GM12878 (cell line): ENCODE data around the gene NDUFA5. TPM values are rescaled to one million over a fixed set of nuclear protein-coding genes. Genes with fewer than 3 reads are reported as not detected.
A peak's percentile ranks its signal among the peaks of the same experiment; 100 is the strongest.

Experiments used
- ASH2L ChIP-seq: fragments of 300-600, 200-600 bp; sonication (generic); IDR thresholded peaks from 2 replicates; pipeline ENCODE4 v1.6.1; 2017; ENCODE audit warnings: low read depth, mild to moderate bottlenecking, borderline replicate concordance
- BHLHE40 ChIP-seq, 2 experiments: fragments of 450-650 bp in 1 of 2; IDR thresholded peaks; 2 replicates each; pipeline ENCODE4 v1.6.1; 2011 to 2017; ENCODE audit warnings: low read depth in 2 of 2, borderline replicate concordance in 1 of 2, improper control_type of control experiment in 1 of 2, low read length in 1 of 2, mild to moderate bottlenecking in 1 of 2
- BMI1 ChIP-seq: fragments of 450-650 bp; IDR thresholded peaks from 2 replicates; pipeline ENCODE4 v1.6.1; 2016; ENCODE audit warnings: mild to moderate bottlenecking, moderate library complexity, borderline replicate concordance
- DPF2 ChIP-seq: fragments of 450-650 bp; IDR thresholded peaks from 2 replicates; pipeline ENCODE4 v1.6.1; 2017; ENCODE audit warnings: mild to moderate bottlenecking
- EP300 ChIP-seq, 2 experiments: fragments of 150-350 bp in 1 of 2; IDR thresholded peaks; 2 replicates each; pipeline ENCODE4 v1.6.1; 2011 to 2012; ENCODE audit warnings: low read depth in 2 of 2, low read length in 2 of 2, borderline replicate concordance in 1 of 2, improper control_type of control experiment in 1 of 2, inconsistent platforms in 1 of 2; ENCODE audit not compliant: control insufficient read depth in 1 of 2
- EZH2 ChIP-seq: IDR thresholded peaks from 2 replicates; pipeline ENCODE4 v1.6.1; 2012; ENCODE audit warnings: low read depth, mild to moderate bottlenecking, control low read depth, inconsistent platforms, low read length, borderline replicate concordance; ENCODE audit not compliant: control insufficient read depth
- FOS ChIP-seq: IDR thresholded peaks from 3 replicates; pipeline ENCODE4 v1.6.1; 2011; ENCODE audit warnings: borderline replicate concordance; ENCODE audit not compliant: insufficient read length; ENCODE audit errors: extremely low read depth
- FOXM1 ChIP-seq: IDR thresholded peaks from 2 replicates; pipeline ENCODE4 v1.6.1; 2012; ENCODE audit warnings: low read depth, mild to moderate bottlenecking, inconsistent platforms, low read length, moderate library complexity
- HDAC6 ChIP-seq: fragments of 200-600 bp; sonication (generic); IDR thresholded peaks from one replicate; pipeline ENCODE4 v1.8.0; 2017; ENCODE audit warnings: antibody characterized with exemption; ENCODE audit not compliant: unreplicated experiment
- KLF5 ChIP-seq: fragments of 450-650 bp; IDR thresholded peaks from 2 replicates; pipeline ENCODE4 v1.6.1; 2014; ENCODE audit warnings: mild to moderate bottlenecking; ENCODE audit not compliant: partially characterized antibody
- MTA3 ChIP-seq: IDR thresholded peaks from 2 replicates; pipeline ENCODE4 v1.6.1; 2012; ENCODE audit warnings: low read length, inconsistent platforms, borderline replicate concordance
- MYB ChIP-seq: fragments of 150-350 bp; IDR thresholded peaks from 2 replicates; pipeline ENCODE4 v1.6.1; 2014; ENCODE audit warnings: mild to moderate bottlenecking, low read depth, low read length, borderline replicate concordance
- NFYB ChIP-seq: IDR thresholded peaks from 2 replicates; pipeline ENCODE4 v1.6.1; 2011; ENCODE audit warnings: low read depth, mild to moderate bottlenecking, low read length, improper control_type of control experiment, moderate library complexity; ENCODE audit not compliant: insufficient read depth
- PAX8 ChIP-seq: fragments of 450-650 bp; IDR thresholded peaks from 2 replicates; pipeline ENCODE4 v1.6.1; 2017; ENCODE audit warnings: mild to moderate bottlenecking, moderate library complexity
- RBBP5 ChIP-seq: fragments of 200-600 bp; sonication (generic); conservative IDR thresholded peaks from 2 replicates; pipeline ENCODE4 v1.6.1; 2016
- SMC3 ChIP-seq: IDR thresholded peaks from 2 replicates; pipeline ENCODE4 v1.6.1; 2011; ENCODE audit warnings: low read length, improper control_type of control experiment, borderline replicate concordance
- SPI1 ChIP-seq: IDR thresholded peaks from 2 replicates; pipeline ENCODE4 v1.6.1; 2011; ENCODE audit warnings: low read depth, mild to moderate bottlenecking, low read length, moderate library complexity, borderline replicate concordance; ENCODE audit not compliant: insufficient read depth
- STAT3 ChIP-seq: IDR thresholded peaks from 2 replicates; pipeline ENCODE4 v1.6.1; 2011; ENCODE audit warnings: low read depth, low read length, improper control_type of control experiment
- ZNF217 ChIP-seq: fragments of 450-650 bp; IDR thresholded peaks from 2 replicates; pipeline ENCODE4 v1.6.1; 2017; ENCODE audit warnings: antibody characterized with exemption, mild to moderate bottlenecking
- ZNF274 ChIP-seq: IDR thresholded peaks from one replicate; pipeline ENCODE4 v1.8.0; 2011; ENCODE audit not compliant: insufficient read length, insufficient read depth
- polyA plus RNA-seq, 11 experiments: library from polyadenylated mRNA; depleted of rRNA in 4 of 11; unstranded in 6 of 11; stranded (reverse) in 5 of 11; fragments of >200 nt; fragmentation: Nextera tagmentation in 4 of 11; fragmentation: Illumina TruSeq in 1 of 11; extraction: Ambion mirVana in 4 of 11; extraction: Trizol in 1 of 11; gene quantifications; 1 replicate in 1 of 11; 2 replicates in 10 of 11; pipeline versions ENCODE4 v1.2.1 to v1.2.3, GENCODE V29; 2011 to 2016; ENCODE audit warnings: inconsistent platforms in 2 of 11, missing spikeins in 2 of 11, low read depth in 1 of 11
- total RNA-seq, 4 experiments: library from RNA; depleted of rRNA in 3 of 4; stranded (reverse); fragments of >200 nt in 3 of 4; fragmentation: Illumina TruSeq in 1 of 4; extraction: Trizol in 1 of 4; gene quantifications; 2 replicates each; pipeline versions ENCODE4 v1.2.1 to v1.2.3, GENCODE V29; 2013 to 2021
- TF ChIP-seq, protein P1 (sequence below): IDR thresholded peaks from 2 replicates; pipeline ENCODE4 v1.6.1; 2011; ENCODE audit warnings: low read depth, mild to moderate bottlenecking, low read length, moderate library complexity, borderline replicate concordance; ENCODE audit errors: extremely low read depth
- TF ChIP-seq, protein P2 (sequence below): fragments of 450-650 bp; IDR thresholded peaks from 2 replicates; pipeline ENCODE4 v1.6.1; 2017; ENCODE audit warnings: mild to moderate bottlenecking, moderate library complexity
- TF ChIP-seq, protein P3 (sequence below): fragments of 150-350 bp; IDR thresholded peaks from 2 replicates; pipeline ENCODE4 v1.6.1; 2014; ENCODE audit warnings: mild to moderate bottlenecking, low read depth, low read length

NDUFA5 gene
- total and polyA plus RNA-seq, 10 of the 15 experiments (the other 5 are each of a cell fraction or from before 2014, with no cell fraction given) = 51.0 to 209 (median 86.9) TPM

DNA sequence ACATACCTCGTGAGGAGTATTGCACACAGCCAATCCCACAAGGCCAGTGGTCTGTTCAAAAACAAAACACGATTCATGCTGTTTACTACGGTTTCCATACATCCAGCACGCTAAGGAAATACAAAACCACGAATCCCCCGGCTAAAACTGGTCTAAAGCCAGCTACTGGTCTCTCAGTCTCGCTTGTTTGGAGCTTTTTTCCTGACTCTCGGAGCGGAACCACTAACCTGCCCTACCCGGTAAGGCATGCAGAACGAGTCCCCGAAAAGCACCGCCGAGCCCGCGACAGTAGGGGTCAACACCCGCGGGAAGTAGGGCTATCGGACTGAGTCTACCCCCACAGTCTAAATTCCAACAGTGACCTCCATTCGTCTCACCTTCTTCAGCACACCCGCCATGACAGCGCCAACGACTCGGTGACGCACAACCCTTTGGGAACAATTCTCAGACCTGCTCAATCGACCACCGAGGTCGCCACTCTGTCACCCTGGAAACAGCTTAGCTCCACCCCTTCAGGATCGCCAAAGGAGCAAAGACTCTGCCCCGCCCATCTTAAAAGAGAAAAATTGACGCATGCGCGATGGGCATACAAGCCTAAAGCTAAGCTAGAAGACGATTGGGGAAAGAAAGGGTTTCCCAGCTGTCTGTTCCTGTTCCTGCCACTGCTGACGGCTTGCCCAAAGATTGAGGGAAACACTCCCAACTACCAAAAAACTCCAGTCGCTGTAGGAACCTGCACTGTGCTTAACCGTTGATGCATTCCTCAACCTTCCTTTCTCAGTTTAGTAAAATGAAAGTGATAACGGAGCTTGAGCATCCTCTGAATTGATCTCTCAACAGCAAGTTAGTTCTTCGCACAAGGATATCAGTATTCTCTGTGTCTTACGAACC is at the start of gene NDUFA5 (continued):
- TF ChIP-seq, protein P1, sequence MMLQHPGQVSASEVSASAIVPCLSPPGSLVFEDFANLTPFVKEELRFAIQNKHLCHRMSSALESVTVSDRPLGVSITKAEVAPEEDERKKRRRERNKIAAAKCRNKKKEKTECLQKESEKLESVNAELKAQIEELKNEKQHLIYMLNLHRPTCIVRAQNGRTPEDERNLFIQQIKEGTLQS = 0 out of 2 replicates have a peak, but pooled peaks have one; percentile 24
- TF ChIP-seq DPF2 (no peak), FOXM1 (no peak; the same call in 1 of the 2 replicates), SPI1 (no peak), NFYB (no peak), HDAC6 (no peak), STAT3 (no peak), EP300 (IDR thresholded peaks at IDR 0.05; ENCODE audit: borderline replicate concordance in 1 of 2, control insufficient read depth in 1 of 2, low read depth in 2 of 2, low read length in 2 of 2) (peak in 1 of 2 experiments; percentile 44; a peak in 1 of 4 replicates), SMC3 (no peak), BMI1 (peak; percentile 91), KLF5 (no peak), PAX8 (no peak), MTA3 (no peak), ZNF217 (no peak), RBBP5 (no peak), ZNF274 (no peak), ASH2L (peak; percentile 85; the same call in 1 of the 2 replicates), FOS (no peak), MYB (no peak), BHLHE40 (IDR thresholded peaks at IDR 0.05; ENCODE audit: borderline replicate concordance in 1 of 2, low read depth in 2 of 2, low read length in 1 of 2) (peak; percentile 17 to 59; a peak in 2 of 4 replicates), EZH2 (no peak)
- TF ChIP-seq, protein P2, sequence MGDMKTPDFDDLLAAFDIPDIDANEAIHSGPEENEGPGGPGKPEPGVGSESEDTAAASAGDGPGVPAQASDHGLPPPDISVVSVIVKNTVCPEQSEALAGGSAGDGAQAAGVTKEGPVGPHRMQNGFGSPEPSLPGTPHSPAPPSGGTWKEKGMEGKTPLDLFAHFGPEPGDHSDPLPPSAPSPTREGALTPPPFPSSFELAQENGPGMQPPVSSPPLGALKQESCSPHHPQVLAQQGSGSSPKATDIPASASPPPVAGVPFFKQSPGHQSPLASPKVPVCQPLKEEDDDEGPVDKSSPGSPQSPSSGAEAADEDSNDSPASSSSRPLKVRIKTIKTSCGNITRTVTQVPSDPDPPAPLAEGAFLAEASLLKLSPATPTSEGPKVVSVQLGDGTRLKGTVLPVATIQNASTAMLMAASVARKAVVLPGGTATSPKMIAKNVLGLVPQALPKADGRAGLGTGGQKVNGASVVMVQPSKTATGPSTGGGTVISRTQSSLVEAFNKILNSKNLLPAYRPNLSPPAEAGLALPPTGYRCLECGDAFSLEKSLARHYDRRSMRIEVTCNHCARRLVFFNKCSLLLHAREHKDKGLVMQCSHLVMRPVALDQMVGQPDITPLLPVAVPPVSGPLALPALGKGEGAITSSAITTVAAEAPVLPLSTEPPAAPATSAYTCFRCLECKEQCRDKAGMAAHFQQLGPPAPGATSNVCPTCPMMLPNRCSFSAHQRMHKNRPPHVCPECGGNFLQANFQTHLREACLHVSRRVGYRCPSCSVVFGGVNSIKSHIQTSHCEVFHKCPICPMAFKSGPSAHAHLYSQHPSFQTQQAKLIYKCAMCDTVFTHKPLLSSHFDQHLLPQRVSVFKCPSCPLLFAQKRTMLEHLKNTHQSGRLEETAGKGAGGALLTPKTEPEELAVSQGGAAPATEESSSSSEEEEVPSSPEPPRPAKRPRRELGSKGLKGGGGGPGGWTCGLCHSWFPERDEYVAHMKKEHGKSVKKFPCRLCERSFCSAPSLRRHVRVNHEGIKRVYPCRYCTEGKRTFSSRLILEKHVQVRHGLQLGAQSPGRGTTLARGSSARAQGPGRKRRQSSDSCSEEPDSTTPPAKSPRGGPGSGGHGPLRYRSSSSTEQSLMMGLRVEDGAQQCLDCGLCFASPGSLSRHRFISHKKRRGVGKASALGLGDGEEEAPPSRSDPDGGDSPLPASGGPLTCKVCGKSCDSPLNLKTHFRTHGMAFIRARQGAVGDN = no peak
- TF ChIP-seq, protein P3, sequence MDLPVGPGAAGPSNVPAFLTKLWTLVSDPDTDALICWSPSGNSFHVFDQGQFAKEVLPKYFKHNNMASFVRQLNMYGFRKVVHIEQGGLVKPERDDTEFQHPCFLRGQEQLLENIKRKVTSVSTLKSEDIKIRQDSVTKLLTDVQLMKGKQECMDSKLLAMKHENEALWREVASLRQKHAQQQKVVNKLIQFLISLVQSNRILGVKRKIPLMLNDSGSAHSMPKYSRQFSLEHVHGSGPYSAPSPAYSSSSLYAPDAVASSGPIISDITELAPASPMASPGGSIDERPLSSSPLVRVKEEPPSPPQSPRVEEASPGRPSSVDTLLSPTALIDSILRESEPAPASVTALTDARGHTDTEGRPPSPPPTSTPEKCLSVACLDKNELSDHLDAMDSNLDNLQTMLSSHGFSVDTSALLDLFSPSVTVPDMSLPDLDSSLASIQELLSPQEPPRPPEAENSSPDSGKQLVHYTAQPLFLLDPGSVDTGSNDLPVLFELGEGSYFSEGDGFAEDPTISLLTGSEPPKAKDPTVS = no peak
